ENCODE data around the gene ECHS1.

DNA sequence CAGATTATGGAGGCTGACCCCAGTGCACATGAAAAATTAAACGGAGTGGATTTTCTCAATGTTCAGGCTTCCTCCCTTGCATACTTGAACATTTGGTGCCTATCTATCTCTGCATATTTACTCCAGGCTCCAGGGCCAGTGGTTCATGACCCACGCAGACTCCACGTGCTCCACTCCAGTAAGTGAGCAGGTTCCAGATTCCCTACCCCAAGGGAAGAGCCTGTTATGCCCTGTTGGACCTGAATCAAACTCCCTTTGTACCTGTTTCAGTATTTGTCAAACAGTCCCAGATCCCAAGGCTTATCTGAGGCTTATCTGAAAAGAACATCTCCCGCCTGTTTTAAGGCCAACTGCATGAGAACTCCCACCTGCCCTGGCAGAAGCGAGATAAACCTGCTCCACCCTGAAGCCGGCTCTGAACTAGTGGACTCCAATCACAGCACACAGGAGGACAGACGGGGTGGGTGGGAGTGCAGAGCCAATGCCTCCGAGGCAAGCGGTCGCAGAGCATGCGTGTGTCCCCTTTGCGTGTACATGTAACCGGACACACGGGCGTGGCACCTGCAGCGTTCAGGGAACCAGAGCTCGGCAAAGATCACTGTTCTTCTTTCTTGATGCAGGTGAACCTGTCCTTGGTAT lies 13.1 kb downstream of the ECHS1 start:
- no peak for TF ChIP-seq EZH2 (IDR thresholded peaks at IDR 0.05; ENCODE audit: borderline replicate concordance, insufficient read depth, low read length, poor library complexity, severe bottlenecking)
- TF ChIP-seq, protein P1, sequence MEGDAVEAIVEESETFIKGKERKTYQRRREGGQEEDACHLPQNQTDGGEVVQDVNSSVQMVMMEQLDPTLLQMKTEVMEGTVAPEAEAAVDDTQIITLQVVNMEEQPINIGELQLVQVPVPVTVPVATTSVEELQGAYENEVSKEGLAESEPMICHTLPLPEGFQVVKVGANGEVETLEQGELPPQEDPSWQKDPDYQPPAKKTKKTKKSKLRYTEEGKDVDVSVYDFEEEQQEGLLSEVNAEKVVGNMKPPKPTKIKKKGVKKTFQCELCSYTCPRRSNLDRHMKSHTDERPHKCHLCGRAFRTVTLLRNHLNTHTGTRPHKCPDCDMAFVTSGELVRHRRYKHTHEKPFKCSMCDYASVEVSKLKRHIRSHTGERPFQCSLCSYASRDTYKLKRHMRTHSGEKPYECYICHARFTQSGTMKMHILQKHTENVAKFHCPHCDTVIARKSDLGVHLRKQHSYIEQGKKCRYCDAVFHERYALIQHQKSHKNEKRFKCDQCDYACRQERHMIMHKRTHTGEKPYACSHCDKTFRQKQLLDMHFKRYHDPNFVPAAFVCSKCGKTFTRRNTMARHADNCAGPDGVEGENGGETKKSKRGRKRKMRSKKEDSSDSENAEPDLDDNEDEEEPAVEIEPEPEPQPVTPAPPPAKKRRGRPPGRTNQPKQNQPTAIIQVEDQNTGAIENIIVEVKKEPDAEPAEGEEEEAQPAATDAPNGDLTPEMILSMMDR (IDR thresholded peaks at IDR 0.05; ENCODE audit: poor library complexity, severe bottlenecking), result no peak
- TF ChIP-seq TAF1 (IDR thresholded peaks at IDR 0.05; ENCODE audit: low read depth), result no peak
- TF ChIP-seq MXI1 (conservative IDR thresholded peaks at IDR 0.05; ENCODE audit: poor library complexity, severe bottlenecking), result no peak
- no peak for TF ChIP-seq EP300 (conservative IDR thresholded peaks at IDR 0.05; ENCODE audit: poor library complexity, severe bottlenecking)
- TF ChIP-seq, protein P2, sequence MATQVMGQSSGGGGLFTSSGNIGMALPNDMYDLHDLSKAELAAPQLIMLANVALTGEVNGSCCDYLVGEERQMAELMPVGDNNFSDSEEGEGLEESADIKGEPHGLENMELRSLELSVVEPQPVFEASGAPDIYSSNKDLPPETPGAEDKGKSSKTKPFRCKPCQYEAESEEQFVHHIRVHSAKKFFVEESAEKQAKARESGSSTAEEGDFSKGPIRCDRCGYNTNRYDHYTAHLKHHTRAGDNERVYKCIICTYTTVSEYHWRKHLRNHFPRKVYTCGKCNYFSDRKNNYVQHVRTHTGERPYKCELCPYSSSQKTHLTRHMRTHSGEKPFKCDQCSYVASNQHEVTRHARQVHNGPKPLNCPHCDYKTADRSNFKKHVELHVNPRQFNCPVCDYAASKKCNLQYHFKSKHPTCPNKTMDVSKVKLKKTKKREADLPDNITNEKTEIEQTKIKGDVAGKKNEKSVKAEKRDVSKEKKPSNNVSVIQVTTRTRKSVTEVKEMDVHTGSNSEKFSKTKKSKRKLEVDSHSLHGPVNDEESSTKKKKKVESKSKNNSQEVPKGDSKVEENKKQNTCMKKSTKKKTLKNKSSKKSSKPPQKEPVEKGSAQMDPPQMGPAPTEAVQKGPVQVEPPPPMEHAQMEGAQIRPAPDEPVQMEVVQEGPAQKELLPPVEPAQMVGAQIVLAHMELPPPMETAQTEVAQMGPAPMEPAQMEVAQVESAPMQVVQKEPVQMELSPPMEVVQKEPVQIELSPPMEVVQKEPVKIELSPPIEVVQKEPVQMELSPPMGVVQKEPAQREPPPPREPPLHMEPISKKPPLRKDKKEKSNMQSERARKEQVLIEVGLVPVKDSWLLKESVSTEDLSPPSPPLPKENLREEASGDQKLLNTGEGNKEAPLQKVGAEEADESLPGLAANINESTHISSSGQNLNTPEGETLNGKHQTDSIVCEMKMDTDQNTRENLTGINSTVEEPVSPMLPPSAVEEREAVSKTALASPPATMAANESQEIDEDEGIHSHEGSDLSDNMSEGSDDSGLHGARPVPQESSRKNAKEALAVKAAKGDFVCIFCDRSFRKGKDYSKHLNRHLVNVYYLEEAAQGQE (IDR thresholded peaks at IDR 0.05; ENCODE audit: borderline replicate concordance), result no peak
- TF ChIP-seq SMC3 (conservative IDR thresholded peaks at IDR 0.05; ENCODE audit: poor library complexity), result no peak
- TF ChIP-seq RAD21 (conservative IDR thresholded peaks at IDR 0.05), result no peak
- no peak for TF ChIP-seq POLR2AphosphoS5 (IDR thresholded peaks at IDR 0.05)

Measured in neural cell (in vitro differentiated cells).